Omental fat pad (tissue), 4 donors: Measurements from ENCODE around the gene PIGN. TPM values are rescaled to one million over a fixed set of nuclear protein-coding genes. Genes with fewer than 3 reads are reported as not detected.

Experiments
- ATAC-seq: fragments of 150-250 bp; one replicate; pipeline ENCODE4 v1.9.1; 2016; ENCODE audit warnings: mild to moderate bottlenecking, moderate library complexity; ENCODE audit not compliant: low FRiP score
- DNase-seq: peaks from one replicate; pipeline ENCODE4 v3.0.0-alpha.2; 2019; ENCODE audit warnings: low spot score
- total RNA-seq, 4 donors: library from RNA; depleted of rRNA; stranded (reverse); fragments of >200 nt; gene quantifications; one replicate each; pipeline ENCODE4 v1.1.0, GENCODE V29; 2016
- TF ChIP-seq, protein P1 (sequence below), 3 donors: fragments of 450-650 bp; IDR thresholded peaks; one replicate each; pipeline ENCODE4 v1.5.1; 2016 to 2017; ENCODE audit warnings: antibody characterized with exemption in 3 of 3, mild to moderate bottlenecking in 3 of 3, moderate library complexity in 2 of 3

PIGN gene
- total RNA-seq, 4 donors from 2014 or later: 19.7 to 31.8 (median 24.8) TPM

DNA sequence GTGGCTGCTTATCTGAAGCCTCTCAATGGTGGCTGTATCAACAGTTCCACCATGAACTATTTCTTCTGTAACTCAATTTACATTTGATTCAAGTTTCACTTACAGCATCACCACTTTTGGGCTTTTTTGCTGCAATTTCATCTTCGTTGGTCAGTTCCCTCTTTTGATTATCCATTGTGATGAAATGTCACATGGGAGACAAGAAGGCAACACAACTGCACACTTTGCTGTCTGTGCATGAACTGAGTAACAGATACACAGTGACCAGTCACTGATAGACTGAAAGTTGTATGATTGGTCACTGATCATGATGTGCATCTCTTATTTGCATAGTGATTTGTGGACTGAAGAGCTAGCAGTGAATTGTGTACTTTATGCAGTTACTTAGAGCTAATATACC, 163.3 kb downstream of the PIGN start:
- TF ChIP-seq, protein P1, sequence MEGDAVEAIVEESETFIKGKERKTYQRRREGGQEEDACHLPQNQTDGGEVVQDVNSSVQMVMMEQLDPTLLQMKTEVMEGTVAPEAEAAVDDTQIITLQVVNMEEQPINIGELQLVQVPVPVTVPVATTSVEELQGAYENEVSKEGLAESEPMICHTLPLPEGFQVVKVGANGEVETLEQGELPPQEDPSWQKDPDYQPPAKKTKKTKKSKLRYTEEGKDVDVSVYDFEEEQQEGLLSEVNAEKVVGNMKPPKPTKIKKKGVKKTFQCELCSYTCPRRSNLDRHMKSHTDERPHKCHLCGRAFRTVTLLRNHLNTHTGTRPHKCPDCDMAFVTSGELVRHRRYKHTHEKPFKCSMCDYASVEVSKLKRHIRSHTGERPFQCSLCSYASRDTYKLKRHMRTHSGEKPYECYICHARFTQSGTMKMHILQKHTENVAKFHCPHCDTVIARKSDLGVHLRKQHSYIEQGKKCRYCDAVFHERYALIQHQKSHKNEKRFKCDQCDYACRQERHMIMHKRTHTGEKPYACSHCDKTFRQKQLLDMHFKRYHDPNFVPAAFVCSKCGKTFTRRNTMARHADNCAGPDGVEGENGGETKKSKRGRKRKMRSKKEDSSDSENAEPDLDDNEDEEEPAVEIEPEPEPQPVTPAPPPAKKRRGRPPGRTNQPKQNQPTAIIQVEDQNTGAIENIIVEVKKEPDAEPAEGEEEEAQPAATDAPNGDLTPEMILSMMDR (IDR thresholded peaks at IDR 0.05): no peak
- no peak for DNase-seq
- no peak for ATAC-seq

DNA sequence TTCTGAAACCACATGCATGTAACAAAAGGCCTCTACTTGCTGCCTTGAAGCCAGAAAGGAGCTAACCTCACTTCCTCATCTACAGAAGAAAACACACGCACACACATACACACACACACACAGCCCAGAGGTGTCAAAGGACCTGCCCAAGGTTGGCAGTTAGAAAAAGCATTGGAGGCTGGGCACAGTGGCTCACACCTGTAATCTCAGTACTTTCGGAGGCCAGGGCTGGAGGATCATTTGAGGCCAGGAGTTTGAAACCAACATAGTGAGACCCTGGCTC, 168.2 kb downstream of the PIGN start:
- TF ChIP-seq, protein P1 (IDR thresholded peaks at IDR 0.05): no peak
- DNase-seq: no peak
- no peak for ATAC-seq

DNA sequence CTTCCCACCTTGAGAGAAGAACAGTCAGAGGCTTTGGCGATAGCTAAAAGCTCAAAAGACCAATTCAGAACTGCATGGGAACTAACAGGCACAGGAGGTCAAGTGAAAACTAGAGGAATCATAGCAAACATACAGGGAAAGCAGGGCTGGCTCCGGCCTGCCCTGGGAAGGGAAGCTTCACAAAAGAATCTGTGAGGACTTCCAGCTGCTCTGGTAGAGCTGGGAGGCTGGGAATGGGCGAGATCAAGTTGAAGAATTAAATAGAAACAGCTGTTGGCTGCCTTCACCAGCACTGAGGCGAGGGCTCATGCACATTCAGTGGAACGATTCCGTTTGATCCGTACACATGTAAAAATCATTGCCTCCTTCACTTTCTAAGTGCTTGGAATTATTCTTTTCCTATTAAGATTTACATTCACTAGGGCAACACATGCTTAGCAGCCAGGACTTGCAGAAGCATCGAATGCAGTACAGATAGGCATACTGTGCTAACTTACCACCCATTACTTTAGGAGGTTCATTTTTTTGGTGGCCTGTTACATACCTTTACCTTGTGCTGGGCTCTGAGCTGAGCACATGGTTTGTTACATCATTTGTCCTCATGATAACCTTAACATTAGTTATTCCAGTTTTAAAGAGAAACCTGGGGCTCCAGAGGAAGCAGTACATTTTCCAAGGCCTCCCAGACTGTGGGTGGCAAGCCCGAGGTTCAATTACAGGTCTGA, 168.7 kb downstream of the PIGN start:
- DNase-seq: no peak
- no peak for ATAC-seq
- TF ChIP-seq, protein P1 (IDR thresholded peaks at IDR 0.05): no peak

DNA sequence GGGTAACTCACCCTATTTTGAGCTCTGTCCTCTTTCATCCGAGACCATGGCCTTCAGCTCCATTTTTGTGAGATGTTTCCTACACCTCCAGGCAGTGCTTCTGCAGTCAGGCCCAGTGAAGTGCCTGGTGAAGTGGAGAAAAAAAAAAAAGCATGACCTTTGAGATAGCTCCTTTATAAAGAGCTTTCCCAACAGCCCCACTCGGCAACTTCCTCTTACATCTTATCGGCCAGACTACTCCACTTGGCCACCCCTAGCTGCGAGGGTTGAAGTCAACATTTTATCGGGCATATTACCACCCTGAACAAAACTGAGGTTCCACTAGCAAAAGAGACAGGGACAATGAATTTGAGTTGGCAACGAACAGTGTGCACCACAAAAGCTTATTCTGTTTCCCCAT, 169.2 kb downstream of the PIGN start:
- DNase-seq (no peak), ATAC-seq (no peak)
- TF ChIP-seq, protein P1 (IDR thresholded peaks at IDR 0.05): no peak

DNA sequence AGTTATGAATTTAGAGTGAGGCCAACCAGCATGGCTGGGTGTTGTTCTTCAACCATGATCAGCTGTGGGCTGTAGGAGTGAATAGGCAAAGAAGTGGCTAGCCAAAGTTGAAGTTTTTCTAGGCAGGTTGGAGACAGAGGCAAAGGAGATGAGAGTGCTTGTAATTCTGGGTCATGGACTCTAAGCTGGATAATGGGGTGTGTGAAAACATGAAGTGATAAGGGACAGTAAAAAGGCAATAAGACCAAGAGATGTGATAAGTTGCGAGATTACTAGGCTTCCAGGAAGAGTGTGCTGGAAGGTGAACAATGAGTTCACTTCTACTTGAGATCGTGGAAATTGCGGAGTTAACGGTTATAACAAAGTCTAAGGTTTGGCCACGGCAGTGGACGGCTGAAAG, 175.4 kb downstream of the PIGN start:
- ATAC-seq (no peak), DNase-seq (no peak)
- TF ChIP-seq, protein P1 (IDR thresholded peaks at IDR 0.05): no peak

DNA sequence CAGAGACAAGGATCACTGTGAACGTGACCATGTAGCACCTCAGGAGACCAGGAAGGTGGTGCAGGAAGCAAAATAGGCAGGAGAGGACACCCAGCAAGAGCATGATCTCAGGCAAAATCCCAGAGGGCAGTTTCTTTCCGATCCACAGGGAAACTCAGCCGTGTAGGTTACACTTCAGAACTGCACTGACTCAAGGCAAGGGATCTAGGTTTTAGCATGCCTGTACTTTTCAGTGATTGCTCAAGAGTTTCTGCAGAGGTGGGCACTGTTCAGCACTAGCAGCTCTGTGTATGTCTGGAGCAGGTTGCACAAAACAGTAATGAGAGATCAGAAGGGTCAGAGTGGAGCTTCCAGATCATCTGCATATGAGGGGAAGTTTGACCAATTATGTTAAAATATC, 177.3 kb downstream of the PIGN start:
- ATAC-seq (no peak), DNase-seq (no peak)
- TF ChIP-seq, protein P1 (IDR thresholded peaks at IDR 0.05): no peak

DNA sequence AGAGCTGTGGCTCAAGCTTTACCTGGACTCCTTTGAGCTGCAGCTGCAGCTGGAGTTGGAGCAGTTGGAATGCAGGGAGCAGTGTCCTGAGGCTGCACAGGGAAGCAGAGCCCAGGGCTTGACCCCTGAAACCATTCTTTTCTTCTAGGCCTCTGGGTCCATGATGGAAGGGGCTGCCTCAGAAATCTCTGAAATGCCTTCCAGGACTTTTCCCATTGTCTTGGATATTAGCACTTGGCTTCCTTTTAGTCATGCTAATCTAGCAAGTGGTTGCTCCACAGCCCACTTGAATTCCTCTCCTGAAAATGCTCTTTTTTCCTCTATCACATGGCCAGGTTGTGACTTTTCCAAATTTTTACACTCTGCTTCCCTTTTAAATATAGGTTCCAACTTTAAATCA, 185.5 kb downstream of the PIGN start:
- ATAC-seq (no peak), DNase-seq (no peak)
- TF ChIP-seq, protein P1 (IDR thresholded peaks at IDR 0.05): no peak
